Keratinocyte (primary cell): ENCODE results near the gene HCK. TPM values are rescaled to one million over a fixed set of nuclear protein-coding genes. Genes with fewer than 3 reads are reported as not detected.
"Not testable (repeated sequence)": the region's sequence is repeated elsewhere in the genome, so short reads cannot be mapped to it uniquely, and the experiment has no call there.

Experiments
- DNase-seq: peaks from one replicate; pipeline ENCODE4 v3.0.0-alpha.2; 2011; ENCODE audit warnings: low read depth, missing footprints, low spot score
- FAIRE-seq: peaks from 2 replicates; lab custom pipeline; 2011; peaks lifted over from hg19 to GRCh38; lab: Jason Lieb, UNC
- H2AFZ ChIP-seq: 2 replicates; pipeline ENCODE4 v1.6.0; 2012; ENCODE audit warnings: low read length, control low read depth, inconsistent platforms; ENCODE audit not compliant: control insufficient read depth
- H3K27ac ChIP-seq: 2 replicates; pipeline ENCODE4 v1.5.1; 2011; ENCODE audit warnings: low read length; ENCODE audit not compliant: control insufficient read depth, insufficient read depth
- H3K27me3 ChIP-seq: 3 replicates; pipeline ENCODE4 v1.6.0; 2011; ENCODE audit warnings: low read length; ENCODE audit not compliant: control insufficient read depth, insufficient read depth; ENCODE audit errors: extremely low read depth
- H3K36me3 ChIP-seq, 2 experiments: 2 replicates in 1 of 2; 3 replicates in 1 of 2; pipeline ENCODE4 v1.5.1; 2011; ENCODE audit warnings: low read length in 2 of 2, mild to moderate bottlenecking in 1 of 2; ENCODE audit not compliant: control insufficient read depth in 2 of 2, insufficient read depth in 2 of 2; ENCODE audit errors: extremely low read depth in 1 of 2
- H3K4me1 ChIP-seq: 3 replicates; pipeline ENCODE4 v1.5.1; 2011; ENCODE audit warnings: low read length; ENCODE audit not compliant: control insufficient read depth, insufficient read depth; ENCODE audit errors: extremely low read depth
- H3K4me2 ChIP-seq: 3 replicates; pipeline ENCODE4 v1.6.0; 2011; ENCODE audit warnings: low read depth, low read length; ENCODE audit not compliant: control insufficient read depth, insufficient read depth; ENCODE audit errors: extremely low read depth
- H3K4me3 ChIP-seq, 3 experiments: fragments of 200-600 bp in 1 of 3; sonication (generic) in 1 of 3; 2 replicates in 2 of 3; 3 replicates in 1 of 3; pipeline ENCODE4 v1.5.1; 2011 to 2016; ENCODE audit warnings: low read length in 3 of 3, mild to moderate bottlenecking in 3 of 3, control low read depth in 2 of 3, inconsistent platforms in 1 of 3, low read depth in 1 of 3, mixed read lengths in 1 of 3, mixed run types in 1 of 3, moderate library complexity in 1 of 3; ENCODE audit not compliant: control insufficient read depth in 2 of 3, insufficient read depth in 2 of 3; ENCODE audit errors: extremely low read depth in 1 of 3
- H3K79me2 ChIP-seq: 2 replicates; pipeline ENCODE4 v1.6.0; 2012; ENCODE audit warnings: low read length; ENCODE audit not compliant: control insufficient read depth, insufficient read depth
- H3K9ac ChIP-seq: 3 replicates; pipeline ENCODE4 v1.6.0; 2011; ENCODE audit warnings: low read length; ENCODE audit not compliant: control insufficient read depth, insufficient read depth; ENCODE audit errors: extremely low read depth
- H3K9me1 ChIP-seq: 3 replicates; pipeline ENCODE4 v1.6.0; 2011; ENCODE audit warnings: low read length; ENCODE audit not compliant: control insufficient read depth, insufficient read depth; ENCODE audit errors: extremely low read depth
- H3K9me3 ChIP-seq: 2 replicates; pipeline ENCODE4 v1.5.1; 2012; ENCODE audit warnings: low read depth, low read length; ENCODE audit not compliant: control insufficient read depth
- H4K20me1 ChIP-seq: 3 replicates; pipeline ENCODE4 v1.6.0; 2011; ENCODE audit warnings: low read length; ENCODE audit not compliant: control insufficient read depth, insufficient read depth; ENCODE audit errors: extremely low read depth
- EZH2 ChIP-seq: IDR thresholded peaks from one replicate; pipeline ENCODE4 v1.6.1; 2012; ENCODE audit warnings: inconsistent platforms, mild to moderate bottlenecking, low read length, moderate library complexity
- dilution Hi-C: fragments of 300-500 bp; cut with MboI; formaldehyde crosslinking; loops from one replicate; pipeline ENCODE4 v1.7.0; 2020; ENCODE audit warnings: low sequenced_read_pairs; ENCODE audit not compliant: extremely low pct_ligation_motif_present
- polyA plus RNA-seq, 5 experiments: library from polyadenylated mRNA; depleted of rRNA in 3 of 5; stranded (reverse) in 3 of 5; stranded (forward) in 1 of 5; unstranded in 1 of 5; fragments of >200 nt; gene quantifications; 1 replicate in 1 of 5; 2 replicates in 3 of 5; 3 replicates in 1 of 5; pipeline versions ENCODE4 v1.2.1 to v1.2.3, GENCODE V29; 2011 to 2012; ENCODE audit warnings: missing spikeins in 2 of 5, low read depth in 1 of 5, low replicate concordance in 1 of 5
- TF ChIP-seq, protein P1 (sequence below), 3 experiments: IDR thresholded peaks in 1 of 3; conservative IDR thresholded peaks in 1 of 3; optimal IDR thresholded peaks in 1 of 3; 2 replicates in 2 of 3; 3 replicates in 1 of 3; pipeline versions ENCODE3 to v1.5.1; 2011; ENCODE audit warnings: low read length in 3 of 3, mild to moderate bottlenecking in 3 of 3, moderate library complexity in 2 of 3, control low read depth in 1 of 3, inconsistent platforms in 1 of 3; ENCODE audit not compliant: insufficient read depth in 2 of 3; ENCODE audit errors: extremely low read depth in 1 of 3

The HCK gene
- polyA plus RNA-seq, 1 donor (not counting 4 experiments of a cell fraction or from before 2014, with no cell fraction given) = not detected

DNA sequence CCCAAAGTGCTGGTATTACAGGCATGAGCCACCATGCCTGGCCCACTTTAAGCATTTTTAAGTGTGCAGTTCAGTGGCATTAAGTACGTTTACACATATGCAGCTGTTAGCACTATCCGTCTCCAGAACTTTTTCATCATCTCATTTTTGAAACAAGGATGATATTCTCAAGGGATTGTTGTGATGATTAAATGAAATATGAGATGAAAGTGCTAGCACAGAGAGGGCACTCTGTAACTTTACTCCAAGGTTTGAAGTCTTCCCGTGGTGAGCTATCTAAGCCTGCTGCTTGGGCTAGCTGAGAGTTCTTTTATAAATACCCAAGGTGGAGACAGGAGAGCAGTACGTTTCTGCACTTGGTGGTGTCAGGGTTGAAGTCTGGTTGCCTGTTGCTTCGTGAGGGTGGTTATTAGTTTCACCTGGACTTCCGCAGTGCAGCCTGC, 64.1 kb downstream of the HCK start:
- no peak overlapping the region for H3K4me2 ChIP-seq
- DNase-seq = no peak
- FAIRE-seq = no peak
- no peak for TF ChIP-seq EZH2
- TF ChIP-seq, protein P1, sequence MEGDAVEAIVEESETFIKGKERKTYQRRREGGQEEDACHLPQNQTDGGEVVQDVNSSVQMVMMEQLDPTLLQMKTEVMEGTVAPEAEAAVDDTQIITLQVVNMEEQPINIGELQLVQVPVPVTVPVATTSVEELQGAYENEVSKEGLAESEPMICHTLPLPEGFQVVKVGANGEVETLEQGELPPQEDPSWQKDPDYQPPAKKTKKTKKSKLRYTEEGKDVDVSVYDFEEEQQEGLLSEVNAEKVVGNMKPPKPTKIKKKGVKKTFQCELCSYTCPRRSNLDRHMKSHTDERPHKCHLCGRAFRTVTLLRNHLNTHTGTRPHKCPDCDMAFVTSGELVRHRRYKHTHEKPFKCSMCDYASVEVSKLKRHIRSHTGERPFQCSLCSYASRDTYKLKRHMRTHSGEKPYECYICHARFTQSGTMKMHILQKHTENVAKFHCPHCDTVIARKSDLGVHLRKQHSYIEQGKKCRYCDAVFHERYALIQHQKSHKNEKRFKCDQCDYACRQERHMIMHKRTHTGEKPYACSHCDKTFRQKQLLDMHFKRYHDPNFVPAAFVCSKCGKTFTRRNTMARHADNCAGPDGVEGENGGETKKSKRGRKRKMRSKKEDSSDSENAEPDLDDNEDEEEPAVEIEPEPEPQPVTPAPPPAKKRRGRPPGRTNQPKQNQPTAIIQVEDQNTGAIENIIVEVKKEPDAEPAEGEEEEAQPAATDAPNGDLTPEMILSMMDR (optimal IDR thresholded peaks at IDR 0.05 in 1 of 3, IDR thresholded peaks at IDR 0.05 in 1 of 3, conservative IDR thresholded peaks at IDR 0.05 in 1 of 3; ENCODE audit: extremely low read depth in 1 of 3, insufficient read depth in 2 of 3, low read length in 3 of 3) = no peak
- no peak overlapping the region for H2AFZ ChIP-seq
- H3K9me1 ChIP-seq = peaks cover 7% of the 10 kb centered on the region
- no peaks in the 10 kb centered on the region for H3K9me3 ChIP-seq
- H4K20me1 ChIP-seq = peaks cover 11% of the 10 kb centered on the region
- peaks cover 3 to 19% of the 10 kb centered on the region in 2 experiments for H3K36me3 ChIP-seq
- H3K27ac ChIP-seq = no peak overlapping the region
- H3K4me3 ChIP-seq = no peak overlapping the region
- no peak overlapping the region for H3K9ac ChIP-seq
- peaks cover 12% of the 10 kb centered on the region for H3K4me1 ChIP-seq
- peaks cover 84% of the 10 kb centered on the region for H3K79me2 ChIP-seq
- dilution Hi-C loops = no loop called here
- H3K27me3 ChIP-seq = no peaks in the 10 kb centered on the region

DNA sequence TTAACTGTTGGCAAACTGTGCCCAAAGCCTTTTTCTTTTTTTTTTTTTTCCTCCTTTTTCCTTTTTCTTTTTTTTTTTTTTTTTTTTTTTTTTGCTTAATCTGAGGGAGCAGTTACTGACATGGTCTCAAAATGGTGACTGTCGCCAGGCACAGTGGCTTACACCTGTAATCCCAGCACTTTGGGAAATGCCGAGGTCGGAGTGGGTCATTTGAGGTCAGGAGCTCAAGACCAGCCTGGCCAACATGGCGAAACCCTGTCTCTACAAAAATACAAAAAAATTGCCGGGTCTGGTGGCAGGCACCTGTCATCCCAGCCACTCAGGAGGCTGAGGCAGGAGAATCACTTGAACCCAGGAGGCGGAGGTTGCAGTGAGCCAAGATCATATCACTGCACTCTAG, 64.8 kb downstream of the HCK start:
- FAIRE-seq, H3K9me3 ChIP-seq, H3K4me2 ChIP-seq, dilution Hi-C loops, H3K4me3 ChIP-seq, H3K9ac ChIP-seq, H2AFZ ChIP-seq, H3K4me1 ChIP-seq, H3K27ac ChIP-seq, H3K9me1 ChIP-seq, H3K27me3 ChIP-seq, DNase-seq: not testable (repeated sequence)
- peaks cover 11% of the 10 kb centered on the region for H4K20me1 ChIP-seq
- peaks cover 3 to 19% of the 10 kb centered on the region in 2 experiments for H3K36me3 ChIP-seq
- peaks cover 77% of the 10 kb centered on the region for H3K79me2 ChIP-seq

DNA sequence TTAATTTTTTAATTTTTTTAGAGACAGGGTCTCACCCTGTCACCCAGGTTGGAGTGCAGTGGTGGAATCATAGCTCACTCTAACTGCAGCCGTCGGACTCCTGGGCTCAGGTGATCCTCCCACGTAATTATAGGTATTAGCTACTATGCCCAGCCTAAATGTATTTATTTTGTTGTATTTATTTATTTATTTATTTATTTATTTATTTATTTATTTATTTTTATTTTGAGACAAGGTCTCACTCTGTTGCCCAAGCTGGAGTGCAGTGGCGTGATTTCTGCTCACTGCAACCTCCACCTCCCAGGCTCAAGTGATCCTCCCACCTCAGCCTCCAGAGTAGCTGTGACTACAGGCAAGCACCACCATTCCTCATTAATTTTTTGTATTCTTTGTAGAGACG, 66.4 kb downstream of the HCK start:
- peaks cover 63% of the 10 kb centered on the region for H3K79me2 ChIP-seq
- H3K27me3 ChIP-seq, FAIRE-seq: not testable (repeated sequence)

More for the DNA sequence above, 66.4 kb downstream of the HCK start:
- H3K4me2 ChIP-seq, H3K4me1 ChIP-seq, H3K4me3 ChIP-seq, H3K9ac ChIP-seq, H2AFZ ChIP-seq, H3K9me3 ChIP-seq, H3K27ac ChIP-seq, DNase-seq, H3K9me1 ChIP-seq, dilution Hi-C loops: not testable (repeated sequence)
- peaks cover 3 to 19% of the 10 kb centered on the region in 2 experiments for H3K36me3 ChIP-seq
- peaks cover 11% of the 10 kb centered on the region for H4K20me1 ChIP-seq
